GM18868 (cell line): ENCODE results near the gene SYNPR.
"Not testable (repeated sequence)": the region's sequence is repeated elsewhere in the genome, so short reads cannot be mapped to it uniquely, and the experiment has no call there.

ENCODE experiments used
- ATAC-seq: cut with Tn5 transposase; IDR thresholded peaks from one replicate; pipeline ENCODE4 v1.9.1; 2021; ENCODE audit warnings: mild to moderate bottlenecking, moderate library complexity; ENCODE audit not compliant: unreplicated experiment

SYNPR gene

DNA sequence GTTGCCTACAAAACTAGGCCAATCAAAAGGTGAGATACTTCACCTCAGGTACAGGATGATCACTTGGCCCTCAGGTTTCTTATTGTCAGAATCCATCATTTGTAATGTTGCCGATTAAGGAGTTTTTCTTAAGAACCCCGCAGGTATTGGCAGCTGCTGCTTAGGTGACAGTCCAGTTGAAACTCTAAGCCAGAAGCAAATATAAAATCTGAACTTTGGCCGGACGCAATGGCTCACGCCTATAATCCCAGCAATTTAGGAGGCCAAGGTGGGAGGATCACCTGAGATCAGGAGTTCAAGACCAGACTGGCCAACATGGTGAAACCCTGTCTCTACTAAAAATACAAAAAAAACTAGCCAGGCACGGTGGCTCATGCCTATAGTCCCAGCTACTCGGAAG, 331.3 kb downstream of the SYNPR start:
- ATAC-seq, result no peak

- ATAC-seq, result no peak
Observed at GRCh38 chr3:63609834-63610233, 331.7 kb downstream of the SYNPR start.

GRCh38 chr3:63611382-63611781, 333.3 kb downstream of the SYNPR start:
- no peak for ATAC-seq

- ATAC-seq, result no peak
Observed at GRCh38 chr3:63613561-63613960, 335.5 kb downstream of the SYNPR start.

DNA sequence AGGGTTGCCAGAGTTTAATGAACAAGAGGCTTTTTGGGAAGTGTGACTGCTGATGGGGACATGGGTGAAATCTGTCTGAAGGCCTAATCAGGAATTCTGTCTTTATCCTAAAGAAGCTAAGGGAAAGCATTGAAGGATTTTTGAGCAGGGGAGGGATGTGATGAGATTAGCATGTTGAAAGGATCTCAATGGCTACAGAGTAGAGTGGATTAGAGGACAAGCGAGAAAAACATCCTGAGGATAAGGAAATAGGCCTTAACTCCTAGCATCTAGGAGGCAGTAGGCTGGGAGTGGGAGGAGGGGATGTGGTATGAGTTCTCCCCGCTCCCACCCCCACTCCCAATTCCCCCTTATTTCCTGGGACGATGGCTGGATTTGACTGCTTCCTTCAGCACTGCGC, 339.3 kb downstream of the SYNPR start:
- no peak for ATAC-seq

- ATAC-seq, result no peak
Observed at GRCh38 chr3:63624941-63625560, 346.9 kb downstream of the SYNPR start.

DNA sequence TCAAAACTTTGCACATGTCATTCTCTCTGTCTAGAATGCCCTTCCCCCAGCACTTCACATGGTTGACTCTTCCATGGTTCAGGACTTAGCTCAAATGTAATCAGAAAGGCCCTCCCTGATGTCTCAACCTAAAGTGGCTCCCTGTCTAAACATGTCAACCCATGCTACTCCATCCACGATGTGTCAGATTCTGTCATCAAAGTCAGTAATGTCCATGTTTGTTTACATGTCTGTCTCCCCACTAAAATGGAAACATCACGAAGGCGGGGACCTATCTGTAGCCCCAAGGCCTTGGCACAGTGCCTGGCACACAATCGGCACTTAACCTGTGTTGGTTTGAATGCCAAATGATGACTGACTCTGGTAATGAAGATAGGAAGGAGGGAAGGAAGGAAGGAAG, 353.6 kb downstream of the SYNPR start:
- no peak for ATAC-seq

DNA sequence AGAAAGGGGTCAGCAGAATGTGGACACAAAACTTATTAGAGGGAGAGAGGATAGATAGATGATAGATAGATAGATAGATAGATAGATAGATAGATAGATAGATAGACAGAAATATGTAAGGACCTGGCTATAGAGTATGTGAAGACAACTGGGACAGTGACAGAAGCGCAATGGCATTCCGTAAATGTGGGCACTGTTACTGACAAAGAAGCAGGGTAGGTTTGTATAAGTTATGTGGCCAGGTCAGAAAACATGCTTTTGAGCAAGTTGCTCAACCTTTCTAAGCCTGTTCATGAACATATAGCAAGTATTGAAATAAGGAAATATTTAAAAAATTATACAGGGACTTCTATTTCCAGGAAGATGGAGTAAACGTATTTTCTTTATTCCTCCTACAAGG, 357.1 kb downstream of the SYNPR start:
- ATAC-seq, result no peak

GRCh38 chr3:63639806-63640205, 361.7 kb downstream of the SYNPR start:
- no peak for ATAC-seq

DNA sequence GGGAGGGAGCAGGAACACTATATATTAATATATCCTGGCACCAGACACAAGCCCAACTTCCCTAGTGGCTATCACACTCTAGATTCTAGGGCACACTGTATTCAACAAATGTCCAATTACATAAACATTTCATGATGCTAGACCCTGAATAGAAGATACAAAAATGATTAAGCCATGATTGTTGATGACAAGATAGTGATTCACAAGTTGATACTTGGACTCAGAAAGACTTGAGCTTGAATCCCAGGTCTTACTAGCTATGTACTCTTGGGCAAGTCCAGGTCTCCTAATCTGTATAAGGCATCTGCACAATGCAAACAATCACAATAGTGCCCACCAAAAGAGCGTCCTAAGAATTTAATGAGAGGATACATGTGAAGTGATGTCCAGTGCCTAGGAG, 364.4 kb downstream of the SYNPR start:
- ATAC-seq, result no peak

DNA sequence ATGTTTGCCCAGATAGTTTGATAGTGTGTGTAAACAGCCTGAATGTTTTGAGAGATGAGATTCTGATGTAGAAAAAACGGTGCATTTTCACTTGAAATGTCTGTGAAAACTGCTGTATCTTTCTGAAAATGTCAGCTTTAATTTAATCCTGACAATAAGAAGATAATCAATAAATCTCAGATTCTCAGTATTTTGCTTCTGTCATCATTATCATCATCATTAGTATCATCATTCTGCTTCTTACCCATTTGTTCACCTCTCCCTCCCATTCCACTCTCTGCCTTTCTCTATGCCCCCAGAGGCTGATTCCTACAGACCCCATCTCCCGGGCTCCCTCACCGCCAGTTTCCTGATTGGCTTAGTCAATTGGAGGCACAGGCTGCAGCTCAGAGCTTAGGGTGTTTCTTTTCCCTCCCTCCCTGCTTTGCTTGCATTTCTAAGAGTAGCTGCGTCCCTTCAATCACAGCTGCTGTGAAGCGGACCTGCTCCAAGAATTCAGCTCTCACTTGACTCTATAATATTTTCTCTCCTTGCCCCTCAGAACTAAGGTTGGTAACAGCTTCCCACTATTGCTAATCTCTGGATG, 366.2 kb downstream of the SYNPR start:
- no peak for ATAC-seq

GRCh38 chr3:63644928-63645781, 367.0 kb downstream of the SYNPR start:
- ATAC-seq, result not testable (repeated sequence)

DNA sequence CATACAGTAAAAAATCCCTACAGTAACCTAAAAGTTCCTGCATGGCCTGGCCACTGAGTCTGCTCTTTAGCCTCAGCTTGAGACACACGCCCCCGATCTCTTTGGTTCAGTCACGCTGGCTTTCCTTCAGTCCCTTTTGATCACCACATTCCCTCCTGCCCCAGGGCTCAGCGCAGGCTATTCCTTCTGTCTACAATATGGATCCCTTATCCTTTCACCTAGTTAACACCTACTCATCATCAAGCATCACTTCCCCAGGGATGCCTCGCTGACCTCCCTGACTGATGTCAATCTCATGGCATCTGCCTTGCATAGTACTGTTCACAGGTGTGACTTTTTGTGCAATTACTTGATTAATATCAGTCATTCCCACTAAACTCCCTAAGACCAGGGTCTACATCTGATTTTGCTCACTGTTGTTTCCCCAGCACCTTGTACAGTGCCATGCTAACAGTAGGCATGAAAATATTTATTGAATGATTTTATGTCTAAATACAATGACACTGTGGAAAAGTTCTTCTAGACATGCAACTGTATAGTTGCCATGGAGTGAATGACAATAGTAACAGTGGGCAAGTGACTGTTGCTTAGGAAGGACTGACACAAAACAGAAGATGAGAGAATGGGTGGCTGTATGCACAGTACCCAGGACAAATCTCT, 374.1 kb downstream of the SYNPR start, which contains the start of gene SNTN:
Gene SNTN, plus strand, starts transcription at position 610 of the 660 bp plus-strand sequence. Its CDS starts 13 bp downstream, at position 623.
- no peak for ATAC-seq

- no peak for ATAC-seq
Observed at GRCh38 chr3:63654211-63654610, 376.1 kb downstream of the SYNPR start.

GRCh38 chr3:63654931-63655330, 376.8 kb downstream of the SYNPR start:
- ATAC-seq, result no peak

- no peak for ATAC-seq
Observed at GRCh38 chr3:63655519-63655918, 377.4 kb downstream of the SYNPR start.

- ATAC-seq, result no peak
Observed at GRCh38 chr3:63656786-63657185, 378.7 kb downstream of the SYNPR start.

GRCh38 chr3:63661242-63661641, 383.1 kb downstream of the SYNPR start:
- no peak for ATAC-seq

DNA sequence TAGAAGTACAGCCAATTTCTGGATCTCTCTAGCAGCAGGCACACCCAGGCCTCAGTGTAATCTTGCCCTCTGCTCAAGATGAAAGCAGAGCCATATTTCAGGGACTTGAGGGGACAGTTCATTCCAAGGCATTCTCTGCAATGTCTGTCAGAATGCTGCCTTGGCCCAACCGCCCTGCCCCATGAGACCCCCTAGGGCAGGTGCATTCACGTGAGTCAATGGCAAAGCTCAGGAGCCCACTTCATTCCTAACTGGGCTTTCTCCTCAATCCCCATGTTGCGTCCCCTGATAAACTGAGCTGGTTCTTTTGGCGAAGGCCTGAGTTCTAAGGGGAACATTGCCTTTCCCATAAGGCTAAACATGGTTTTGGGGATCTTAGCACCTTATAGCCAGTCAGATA, 383.9 kb downstream of the SYNPR start:
- no peak for ATAC-seq

- no peak for ATAC-seq
Observed at GRCh38 chr3:63662500-63662899, 384.4 kb downstream of the SYNPR start.
